ENCODE measurements around the gene DNAH9.

Gene DNAH9

GRCh38 chr17:11701911-11702310 is 103.6 kb downstream of the DNAH9 start:
- H3K4me1 ChIP-seq (ENCODE audit: control insufficient read depth in 2 of 2, insufficient read depth in 2 of 2, low read length in 2 of 2): peaks cover 0 to 3% of the 10 kb centered on the region in 2 donors
- no peaks in the 10 kb centered on the region for H3K9me3 ChIP-seq (ENCODE audit: control insufficient read depth in 2 of 2, low read length in 2 of 2)
- H3K4me3 ChIP-seq (ENCODE audit: low read length in 2 of 2): no peak overlapping the region
- no peaks in the 10 kb centered on the region for H3K27me3 ChIP-seq (ENCODE audit: control insufficient read depth in 2 of 2, insufficient read depth in 2 of 2, low read length in 2 of 2)
- no peak overlapping the region for H3K27ac ChIP-seq (ENCODE audit: low read depth in 2 of 2, low read length in 2 of 2)
- H3K9ac ChIP-seq (ENCODE audit: low read depth in 1 of 2, low read length in 2 of 2): no peak overlapping the region
- H3K36me3 ChIP-seq (ENCODE audit: control insufficient read depth in 2 of 2, insufficient read depth in 2 of 2, low read length in 2 of 2): no peaks in the 10 kb centered on the region

- Histone ChIP-seq H3K9ac (ENCODE audit: low read depth in 1 of 2, low read length in 2 of 2) (no peak overlapping the region), H3K27ac (ENCODE audit: low read depth in 2 of 2, low read length in 2 of 2) (no peak overlapping the region), H3K36me3 (ENCODE audit: control insufficient read depth in 2 of 2, insufficient read depth in 2 of 2, low read length in 2 of 2) (no peaks in the 10 kb centered on the region), H3K9me3 (ENCODE audit: control insufficient read depth in 2 of 2, low read length in 2 of 2) (no peaks in the 10 kb centered on the region), H3K4me3 (ENCODE audit: low read length in 2 of 2) (no peak overlapping the region), H3K27me3 (ENCODE audit: control insufficient read depth in 2 of 2, insufficient read depth in 2 of 2, low read length in 2 of 2) (no peaks in the 10 kb centered on the region), H3K4me1 (ENCODE audit: control insufficient read depth in 2 of 2, insufficient read depth in 2 of 2, low read length in 2 of 2) (peaks cover 0 to 3% of the 10 kb centered on the region in 2 donors)
Measured at GRCh38 chr17:11704041-11704440, 105.8 kb downstream of the DNAH9 start.

GRCh38 chr17:11705111-11705510 is 106.8 kb downstream of the DNAH9 start:
- Histone ChIP-seq H3K27ac (ENCODE audit: low read depth in 2 of 2, low read length in 2 of 2) (no peak overlapping the region), H3K9ac (ENCODE audit: low read depth in 1 of 2, low read length in 2 of 2) (no peak overlapping the region), H3K27me3 (ENCODE audit: control insufficient read depth in 2 of 2, insufficient read depth in 2 of 2, low read length in 2 of 2) (no peaks in the 10 kb centered on the region), H3K4me3 (ENCODE audit: low read length in 2 of 2) (peak overlapping the region in 1 of 2 donors; percentile 21), H3K36me3 (ENCODE audit: control insufficient read depth in 2 of 2, insufficient read depth in 2 of 2, low read length in 2 of 2) (no peaks in the 10 kb centered on the region), H3K9me3 (ENCODE audit: control insufficient read depth in 2 of 2, low read length in 2 of 2) (no peaks in the 10 kb centered on the region), H3K4me1 (ENCODE audit: control insufficient read depth in 2 of 2, insufficient read depth in 2 of 2, low read length in 2 of 2) (peaks cover 0 to 3% of the 10 kb centered on the region in 2 donors)

- H3K36me3 ChIP-seq (ENCODE audit: control insufficient read depth in 2 of 2, insufficient read depth in 2 of 2, low read length in 2 of 2): no peaks in the 10 kb centered on the region
- no peaks in the 10 kb centered on the region for H3K9me3 ChIP-seq (ENCODE audit: control insufficient read depth in 2 of 2, low read length in 2 of 2)
- peaks cover 0 to 3% of the 10 kb centered on the region in 2 donors for H3K4me1 ChIP-seq (ENCODE audit: control insufficient read depth in 2 of 2, insufficient read depth in 2 of 2, low read length in 2 of 2)
- H3K27ac ChIP-seq (ENCODE audit: low read depth in 2 of 2, low read length in 2 of 2): no peak overlapping the region
- H3K9ac ChIP-seq (ENCODE audit: low read depth in 1 of 2, low read length in 2 of 2): no peak overlapping the region
- no peaks in the 10 kb centered on the region for H3K27me3 ChIP-seq (ENCODE audit: control insufficient read depth in 2 of 2, insufficient read depth in 2 of 2, low read length in 2 of 2)
- no peak overlapping the region for H3K4me3 ChIP-seq (ENCODE audit: low read length in 2 of 2)
Measured at GRCh38 chr17:11707586-11707985, 109.3 kb downstream of the DNAH9 start.

- Histone ChIP-seq H3K27ac (ENCODE audit: low read depth in 2 of 2, low read length in 2 of 2) (no peak overlapping the region), H3K27me3 (ENCODE audit: control insufficient read depth in 2 of 2, insufficient read depth in 2 of 2, low read length in 2 of 2) (no peaks in the 10 kb centered on the region), H3K9me3 (ENCODE audit: control insufficient read depth in 2 of 2, low read length in 2 of 2) (no peaks in the 10 kb centered on the region), H3K36me3 (ENCODE audit: control insufficient read depth in 2 of 2, insufficient read depth in 2 of 2, low read length in 2 of 2) (no peaks in the 10 kb centered on the region), H3K4me3 (ENCODE audit: low read length in 2 of 2) (no peak overlapping the region), H3K9ac (ENCODE audit: low read depth in 1 of 2, low read length in 2 of 2) (no peak overlapping the region), H3K4me1 (ENCODE audit: control insufficient read depth in 2 of 2, insufficient read depth in 2 of 2, low read length in 2 of 2) (no peaks in the 10 kb centered on the region)
Measured at GRCh38 chr17:11712456-11712855, 114.2 kb downstream of the DNAH9 start.

- Histone ChIP-seq H3K4me1 (ENCODE audit: control insufficient read depth in 2 of 2, insufficient read depth in 2 of 2, low read length in 2 of 2) (no peaks in the 10 kb centered on the region), H3K36me3 (ENCODE audit: control insufficient read depth in 2 of 2, insufficient read depth in 2 of 2, low read length in 2 of 2) (no peaks in the 10 kb centered on the region), H3K9me3 (ENCODE audit: control insufficient read depth in 2 of 2, low read length in 2 of 2) (no peaks in the 10 kb centered on the region), H3K9ac (ENCODE audit: low read depth in 1 of 2, low read length in 2 of 2) (no peak overlapping the region), H3K27me3 (ENCODE audit: control insufficient read depth in 2 of 2, insufficient read depth in 2 of 2, low read length in 2 of 2) (no peaks in the 10 kb centered on the region), H3K4me3 (ENCODE audit: low read length in 2 of 2) (no peak overlapping the region), H3K27ac (ENCODE audit: low read depth in 2 of 2, low read length in 2 of 2) (no peak overlapping the region)
Measured at GRCh38 chr17:11719203-11719602, 120.9 kb downstream of the DNAH9 start.

- Histone ChIP-seq H3K9ac (ENCODE audit: low read depth in 1 of 2, low read length in 2 of 2) (no peak overlapping the region), H3K9me3 (ENCODE audit: control insufficient read depth in 2 of 2, low read length in 2 of 2) (no peaks in the 10 kb centered on the region), H3K4me1 (ENCODE audit: control insufficient read depth in 2 of 2, insufficient read depth in 2 of 2, low read length in 2 of 2) (no peaks in the 10 kb centered on the region), H3K27me3 (ENCODE audit: control insufficient read depth in 2 of 2, insufficient read depth in 2 of 2, low read length in 2 of 2) (no peaks in the 10 kb centered on the region), H3K4me3 (ENCODE audit: low read length in 2 of 2) (no peak overlapping the region), H3K27ac (ENCODE audit: low read depth in 2 of 2, low read length in 2 of 2) (no peak overlapping the region), H3K36me3 (ENCODE audit: control insufficient read depth in 2 of 2, insufficient read depth in 2 of 2, low read length in 2 of 2) (no peaks in the 10 kb centered on the region)
Measured at GRCh38 chr17:11719856-11720255, 121.6 kb downstream of the DNAH9 start.

- no peak overlapping the region for H3K4me3 ChIP-seq (ENCODE audit: low read length in 2 of 2)
- no peaks in the 10 kb centered on the region for H3K4me1 ChIP-seq (ENCODE audit: control insufficient read depth in 2 of 2, insufficient read depth in 2 of 2, low read length in 2 of 2)
- no peak overlapping the region for H3K27ac ChIP-seq (ENCODE audit: low read depth in 2 of 2, low read length in 2 of 2)
- H3K27me3 ChIP-seq (ENCODE audit: control insufficient read depth in 2 of 2, insufficient read depth in 2 of 2, low read length in 2 of 2): no peaks in the 10 kb centered on the region
- no peaks in the 10 kb centered on the region for H3K9me3 ChIP-seq (ENCODE audit: control insufficient read depth in 2 of 2, low read length in 2 of 2)
- no peak overlapping the region for H3K9ac ChIP-seq (ENCODE audit: low read depth in 1 of 2, low read length in 2 of 2)
- H3K36me3 ChIP-seq (ENCODE audit: control insufficient read depth in 2 of 2, insufficient read depth in 2 of 2, low read length in 2 of 2): no peaks in the 10 kb centered on the region
Measured at GRCh38 chr17:11720816-11721215, 122.5 kb downstream of the DNAH9 start.

GRCh38 chr17:11730747-11731146 is 132.5 kb downstream of the DNAH9 start:
- no peaks in the 10 kb centered on the region for H3K9me3 ChIP-seq (ENCODE audit: control insufficient read depth in 2 of 2, low read length in 2 of 2)
- H3K27ac ChIP-seq (ENCODE audit: low read depth in 2 of 2, low read length in 2 of 2): no peak overlapping the region
- H3K4me1 ChIP-seq (ENCODE audit: control insufficient read depth in 2 of 2, insufficient read depth in 2 of 2, low read length in 2 of 2): no peaks in the 10 kb centered on the region
- H3K4me3 ChIP-seq (ENCODE audit: low read length in 2 of 2): no peak overlapping the region
- no peaks in the 10 kb centered on the region for H3K36me3 ChIP-seq (ENCODE audit: control insufficient read depth in 2 of 2, insufficient read depth in 2 of 2, low read length in 2 of 2)
- no peaks in the 10 kb centered on the region for H3K27me3 ChIP-seq (ENCODE audit: control insufficient read depth in 2 of 2, insufficient read depth in 2 of 2, low read length in 2 of 2)
- H3K9ac ChIP-seq (ENCODE audit: low read depth in 1 of 2, low read length in 2 of 2): no peak overlapping the region

- H3K4me3 ChIP-seq (ENCODE audit: low read length in 2 of 2): no peak overlapping the region
- H3K27me3 ChIP-seq (ENCODE audit: control insufficient read depth in 2 of 2, insufficient read depth in 2 of 2, low read length in 2 of 2): no peaks in the 10 kb centered on the region
- H3K4me1 ChIP-seq (ENCODE audit: control insufficient read depth in 2 of 2, insufficient read depth in 2 of 2, low read length in 2 of 2): no peaks in the 10 kb centered on the region
- no peak overlapping the region for H3K27ac ChIP-seq (ENCODE audit: low read depth in 2 of 2, low read length in 2 of 2)
- no peak overlapping the region for H3K9ac ChIP-seq (ENCODE audit: low read depth in 1 of 2, low read length in 2 of 2)
- H3K36me3 ChIP-seq (ENCODE audit: control insufficient read depth in 2 of 2, insufficient read depth in 2 of 2, low read length in 2 of 2): no peaks in the 10 kb centered on the region
- no peaks in the 10 kb centered on the region for H3K9me3 ChIP-seq (ENCODE audit: control insufficient read depth in 2 of 2, low read length in 2 of 2)
Measured at GRCh38 chr17:11736613-11737312, 138.5 kb downstream of the DNAH9 start.

GRCh38 chr17:11737313-11737679 is 139.0 kb downstream of the DNAH9 start:
- Histone ChIP-seq H3K36me3 (ENCODE audit: control insufficient read depth in 2 of 2, insufficient read depth in 2 of 2, low read length in 2 of 2) (no peaks in the 10 kb centered on the region), H3K4me1 (ENCODE audit: control insufficient read depth in 2 of 2, insufficient read depth in 2 of 2, low read length in 2 of 2) (no peaks in the 10 kb centered on the region), H3K4me3 (ENCODE audit: low read length in 2 of 2) (no peak overlapping the region), H3K27ac (ENCODE audit: low read depth in 2 of 2, low read length in 2 of 2) (no peak overlapping the region), H3K9ac (ENCODE audit: low read depth in 1 of 2, low read length in 2 of 2) (no peak overlapping the region), H3K27me3 (ENCODE audit: control insufficient read depth in 2 of 2, insufficient read depth in 2 of 2, low read length in 2 of 2) (no peaks in the 10 kb centered on the region), H3K9me3 (ENCODE audit: control insufficient read depth in 2 of 2, low read length in 2 of 2) (no peaks in the 10 kb centered on the region)

All from mucosa of rectum (tissue), 2 donors.